HCEC 1CT (cell line): Measurements from ENCODE around the gene GALNS.
"Not testable (repeated sequence)": the region's sequence is repeated elsewhere in the genome, so short reads cannot be mapped to it uniquely, and the experiment has no call there.

Experiments
- DNase-seq: peaks from one replicate; pipeline ENCODE4 v3.0.0-alpha.2; 2017

The GALNS gene, protein sequence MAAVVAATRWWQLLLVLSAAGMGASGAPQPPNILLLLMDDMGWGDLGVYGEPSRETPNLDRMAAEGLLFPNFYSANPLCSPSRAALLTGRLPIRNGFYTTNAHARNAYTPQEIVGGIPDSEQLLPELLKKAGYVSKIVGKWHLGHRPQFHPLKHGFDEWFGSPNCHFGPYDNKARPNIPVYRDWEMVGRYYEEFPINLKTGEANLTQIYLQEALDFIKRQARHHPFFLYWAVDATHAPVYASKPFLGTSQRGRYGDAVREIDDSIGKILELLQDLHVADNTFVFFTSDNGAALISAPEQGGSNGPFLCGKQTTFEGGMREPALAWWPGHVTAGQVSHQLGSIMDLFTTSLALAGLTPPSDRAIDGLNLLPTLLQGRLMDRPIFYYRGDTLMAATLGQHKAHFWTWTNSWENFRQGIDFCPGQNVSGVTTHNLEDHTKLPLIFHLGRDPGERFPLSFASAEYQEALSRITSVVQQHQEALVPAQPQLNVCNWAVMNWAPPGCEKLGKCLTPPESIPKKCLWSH

GRCh38 chr16:88856828-88857727, at the start of gene GALNS, which contains the start of gene TRAPPC2L:
Gene GALNS (minus strand): TSS chr16:88856947. CDS start chr16:88856877, 70 bp downstream.
Gene TRAPPC2L (plus strand): TSS chr16:88857127. CDS start chr16:88857151, 24 bp downstream.
- peak; percentile 92 for DNase-seq

DNA sequence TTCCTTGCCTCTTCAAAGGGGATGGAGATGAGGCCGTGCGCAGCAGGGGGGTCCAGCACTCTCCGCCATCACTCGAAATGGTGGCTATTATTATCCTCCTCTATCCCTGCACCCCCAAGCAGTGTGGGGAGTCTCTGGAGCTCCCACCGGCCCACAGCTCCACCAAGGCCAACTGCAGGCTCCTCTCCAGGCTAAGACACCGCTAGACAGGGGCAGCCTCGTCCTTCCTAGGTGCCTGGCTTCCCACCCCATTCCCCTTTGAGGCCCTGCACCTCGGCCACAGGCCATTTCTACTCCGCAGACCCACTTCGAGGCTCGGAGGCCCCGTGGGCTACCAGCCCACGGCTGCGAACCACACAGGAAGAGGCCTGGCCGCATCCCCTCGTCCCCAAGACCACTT, 49.3 kb upstream of the GALNS start:
- DNase-seq = no peak

- no peak for DNase-seq
Observed at GRCh38 chr16:88905563-88905962, 48.8 kb upstream of the GALNS start.

- no peak for DNase-seq
Observed at GRCh38 chr16:88904676-88905365, 48.1 kb upstream of the GALNS start.

DNA sequence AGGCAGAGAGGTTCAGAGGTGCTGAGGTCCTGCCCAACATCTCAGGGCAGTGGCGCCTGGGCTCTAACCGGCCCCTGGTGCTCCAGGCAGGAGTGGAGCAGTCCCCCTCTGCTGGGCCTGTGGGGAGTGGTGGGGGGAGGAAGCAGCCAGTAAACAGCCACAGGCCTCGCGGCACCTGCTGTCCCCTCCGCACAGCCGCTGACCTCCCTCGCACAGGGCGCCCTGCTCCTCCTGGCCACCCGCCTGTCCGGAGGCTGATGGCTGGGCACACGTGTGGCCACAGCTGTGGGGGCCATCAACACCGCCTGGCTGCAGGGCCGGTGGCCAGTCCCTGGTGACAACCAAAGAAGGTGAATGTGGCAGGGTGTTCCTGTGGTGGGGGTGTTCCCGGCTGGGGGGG, 46.5 kb upstream of the GALNS start:
- DNase-seq = no peak

DNA sequence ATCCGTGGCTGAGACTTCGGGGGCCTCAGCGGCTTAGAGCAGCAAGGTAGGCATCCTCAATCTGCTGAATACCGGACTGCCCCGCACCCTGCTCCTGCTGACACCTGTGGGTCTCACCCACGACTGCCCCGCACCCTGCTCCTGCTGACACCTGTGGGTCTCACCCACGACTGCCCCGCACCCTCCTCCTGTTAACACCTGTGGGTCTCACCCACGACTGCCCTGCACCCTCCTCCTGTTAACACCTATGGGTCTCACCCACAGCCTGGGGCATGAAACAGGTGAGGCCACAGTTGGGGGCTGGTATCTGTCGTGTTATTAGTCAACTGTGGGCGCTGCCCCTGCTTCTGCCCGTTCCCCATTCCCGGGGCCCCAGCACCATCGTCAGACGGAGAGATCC, 46.0 kb upstream of the GALNS start:
- DNase-seq = no peak

DNA sequence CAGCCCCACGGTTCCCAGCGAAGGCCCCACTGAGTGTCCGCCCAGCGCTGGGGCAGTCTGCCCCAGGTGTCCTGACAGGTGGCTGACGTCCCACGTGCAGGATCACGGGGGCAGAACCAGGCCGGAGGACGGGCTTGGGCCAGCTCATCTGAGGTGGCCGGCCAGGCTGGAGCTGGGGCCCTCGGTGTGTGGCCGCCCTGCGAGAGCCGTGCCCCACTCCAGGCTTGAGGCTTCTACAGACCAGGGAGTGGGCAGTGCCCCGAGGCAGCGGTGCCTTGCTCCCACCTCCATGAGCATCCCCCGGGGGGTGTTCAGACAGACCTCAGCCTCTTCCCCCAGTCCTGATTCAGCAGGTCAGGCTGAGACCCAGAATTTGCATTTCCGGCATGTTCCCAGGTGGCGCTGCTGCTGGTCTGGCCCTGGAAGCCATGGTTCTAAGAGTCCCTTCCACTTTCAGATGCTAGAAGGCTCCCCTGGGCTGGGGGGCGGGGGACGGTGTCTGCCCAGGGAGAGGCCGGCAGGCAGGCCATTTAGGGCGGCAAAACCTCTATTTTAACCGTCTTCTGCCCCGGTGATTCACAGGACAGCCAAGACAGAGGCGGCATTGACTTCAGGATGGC, 45.1 kb upstream of the GALNS start:
- no peak for DNase-seq

GRCh38 chr16:88900662-88901052, 43.9 kb upstream of the GALNS start:
- no peak for DNase-seq

DNA sequence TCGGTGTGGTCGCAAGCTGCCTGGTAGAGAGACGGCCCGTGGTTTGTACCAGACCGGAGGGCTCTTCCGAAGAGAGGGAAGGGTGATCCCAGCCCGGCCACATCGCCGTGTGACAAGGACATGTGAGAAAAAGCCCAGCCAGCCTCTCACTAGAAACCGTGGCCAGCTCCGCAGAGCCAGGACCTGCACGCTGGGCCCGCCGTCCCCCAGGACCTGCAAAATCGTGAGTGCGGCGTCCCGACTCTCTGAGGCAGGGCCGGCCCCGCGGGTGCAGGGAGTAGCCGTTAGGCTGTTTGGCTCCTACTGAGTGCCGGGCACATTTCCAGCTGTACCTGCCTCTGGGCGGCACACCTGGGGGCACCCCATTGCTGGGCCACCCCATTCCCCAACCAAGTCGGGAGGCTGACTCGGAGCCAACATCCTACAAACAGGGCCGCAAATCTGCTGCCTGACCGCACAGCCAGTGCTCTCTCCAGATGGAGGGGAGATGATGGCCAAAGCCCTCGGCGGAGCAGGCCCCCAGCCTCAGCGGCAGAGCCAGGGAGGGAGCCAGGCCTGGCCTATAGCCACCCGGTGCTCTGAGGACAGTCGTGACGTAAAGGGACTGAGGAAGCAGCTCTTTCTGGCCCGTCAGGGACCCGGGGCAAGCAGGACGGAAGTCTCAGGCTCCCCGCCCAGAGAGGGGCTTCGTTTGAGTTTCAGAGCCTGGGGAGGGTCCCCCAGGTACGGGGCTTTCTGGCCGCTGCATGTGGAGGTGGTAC, 43.3 kb upstream of the GALNS start:
- DNase-seq = no peak

GRCh38 chr16:88897696-88898425, 41.1 kb upstream of the GALNS start:
- no peak for DNase-seq

DNA sequence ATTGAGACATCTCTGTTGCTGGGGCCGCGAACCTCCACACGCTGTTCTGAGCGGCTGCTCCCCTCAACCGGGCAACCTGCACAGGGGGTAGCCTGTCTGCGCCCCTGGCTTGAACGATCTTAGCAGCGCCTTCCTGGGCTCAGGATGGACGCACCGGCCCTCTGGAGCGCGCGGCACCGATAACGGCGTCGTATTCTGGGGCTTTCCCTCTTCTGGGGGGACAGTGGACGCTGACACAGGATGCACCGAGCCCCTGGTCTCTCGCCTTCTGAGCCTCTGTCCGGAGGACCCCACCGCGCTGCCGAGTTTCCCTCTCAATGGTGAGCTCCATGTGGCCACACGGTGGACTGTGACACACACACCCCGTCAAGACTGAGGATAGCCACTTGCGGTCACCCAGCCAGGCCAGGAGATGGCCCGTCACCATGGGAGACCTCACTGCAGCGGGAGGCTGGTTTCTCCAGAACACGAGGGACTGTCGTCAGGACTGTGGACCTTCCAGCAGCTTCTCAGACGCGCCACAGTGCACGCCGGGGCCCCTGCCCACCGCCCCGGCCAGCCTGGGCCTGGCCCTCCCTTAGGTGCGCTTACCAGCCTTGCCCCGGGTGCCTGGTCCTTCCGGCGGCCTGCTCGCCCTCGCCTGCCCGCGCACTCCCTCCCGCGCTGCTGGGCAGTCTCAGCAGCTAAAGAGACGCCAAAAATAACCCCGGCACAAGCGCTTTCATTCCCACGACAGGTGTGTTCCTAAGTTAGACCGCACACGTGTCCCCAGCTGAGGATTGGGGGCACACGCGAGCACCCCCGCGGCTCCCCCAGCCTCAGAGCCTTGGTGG, 39.7 kb upstream of the GALNS start:
- no peak for DNase-seq

DNA sequence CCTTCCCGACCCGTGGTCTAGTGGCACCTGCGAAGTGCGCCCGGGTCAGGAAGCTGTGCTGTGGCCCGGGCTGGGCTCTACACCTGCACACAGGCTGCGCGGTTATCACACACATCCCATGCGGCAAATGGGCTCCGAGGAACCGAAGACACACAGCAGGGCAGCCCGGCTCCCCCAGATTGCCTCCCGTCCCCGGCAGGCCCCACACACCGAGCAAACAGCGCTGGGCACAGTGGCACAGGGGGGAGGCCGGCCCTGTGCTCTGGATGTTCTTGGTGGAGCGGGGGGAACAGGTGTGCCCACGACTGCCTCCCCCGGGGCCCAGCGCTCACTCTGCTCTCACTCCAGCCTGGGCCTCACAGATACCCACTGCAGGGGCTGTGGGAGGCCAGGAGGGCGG, 38.6 kb upstream of the GALNS start:
- no peak for DNase-seq

DNA sequence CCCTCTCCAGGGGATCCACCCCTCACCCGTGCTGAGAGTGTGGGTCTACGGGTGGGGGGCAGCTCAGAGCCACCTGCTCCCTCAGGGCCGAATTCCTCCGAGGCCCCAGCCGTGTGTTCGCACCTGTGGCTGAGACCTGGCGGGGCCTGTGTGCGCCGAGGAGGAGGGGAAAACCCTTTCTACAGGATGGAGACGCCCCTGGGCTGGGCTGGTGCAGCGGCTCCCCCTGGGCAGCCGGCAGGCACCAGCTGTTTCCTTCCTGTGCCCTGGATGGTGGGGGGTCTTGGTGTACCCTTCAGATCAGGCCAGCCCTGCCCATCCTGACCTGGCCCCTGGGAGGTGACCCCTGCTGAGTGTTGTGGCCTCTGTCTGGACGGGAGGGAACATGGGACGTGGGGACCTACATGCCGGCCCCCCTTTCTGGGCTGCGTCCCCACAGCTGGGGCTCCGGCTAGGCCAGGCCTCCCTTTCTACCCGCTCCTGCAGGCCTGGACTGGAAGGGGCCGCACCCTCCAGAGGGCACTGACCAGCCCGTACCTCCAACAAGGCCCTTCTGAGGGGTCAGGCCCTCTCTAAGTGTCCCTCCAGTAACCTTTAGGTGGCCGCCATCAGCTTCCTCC, 38.0 kb upstream of the GALNS start:
- no peak for DNase-seq

DNA sequence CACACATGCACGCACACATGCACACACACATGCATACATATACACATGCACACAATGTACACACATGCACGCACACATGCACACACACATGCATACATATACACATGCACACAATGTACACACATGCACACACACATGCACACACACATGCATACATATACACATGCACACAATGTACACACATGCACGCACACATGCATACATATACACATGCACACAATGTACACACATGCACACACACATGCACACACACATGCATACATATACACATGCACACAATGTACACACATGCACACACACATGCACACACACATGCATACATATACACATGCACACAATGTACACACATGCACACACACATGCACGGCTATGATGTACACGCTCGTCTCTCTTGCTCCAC, 37.5 kb upstream of the GALNS start:
- DNase-seq = not testable (repeated sequence)

GRCh38 chr16:88893127-88893968, 36.6 kb upstream of the GALNS start:
- no peak for DNase-seq

- DNase-seq = no peak
Observed at GRCh38 chr16:88892065-88892464, 35.3 kb upstream of the GALNS start.

GRCh38 chr16:88891083-88891482, 34.3 kb upstream of the GALNS start:
- no peak for DNase-seq

DNA sequence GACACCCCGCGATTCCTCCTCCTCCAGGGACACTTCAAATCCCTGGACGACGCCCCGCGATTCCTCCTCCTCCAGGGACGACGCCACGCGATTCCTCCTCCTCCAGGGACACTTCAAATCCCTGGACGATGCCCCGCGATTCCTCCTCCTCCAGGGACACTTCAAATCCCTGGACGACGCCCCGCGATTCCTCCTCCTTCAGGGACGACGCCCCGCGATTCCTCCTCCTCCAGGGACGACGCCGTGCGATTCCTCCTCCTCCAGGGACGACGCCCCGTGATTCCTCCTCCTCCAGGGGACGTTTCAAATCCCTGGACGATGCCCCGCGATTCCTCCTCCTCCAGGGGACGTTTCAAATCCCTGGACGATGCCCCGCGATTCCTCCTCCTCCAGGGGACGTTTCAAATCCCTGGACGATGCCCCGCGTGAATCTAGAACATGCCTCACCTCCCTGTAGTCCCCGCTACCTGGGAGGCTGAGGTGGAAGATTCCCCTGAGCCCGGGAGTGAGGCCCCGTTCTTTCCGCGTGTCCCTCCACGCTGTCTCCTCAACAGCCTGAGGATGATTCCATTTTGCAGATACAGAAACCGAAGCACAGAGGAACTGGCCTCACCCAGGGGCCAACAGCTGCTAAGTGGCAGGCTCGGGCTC, 33.1 kb upstream of the GALNS start:
- DNase-seq = not testable (repeated sequence)
